ENCODE data around the gene PAQR6. TPM values are rescaled to one million over a fixed set of nuclear protein-coding genes. Genes with fewer than 3 reads are reported as not detected.

Gene PAQR6
- total RNA-seq, 2 donors from 2014 or later = 1.1 to 2.9 TPM

DNA sequence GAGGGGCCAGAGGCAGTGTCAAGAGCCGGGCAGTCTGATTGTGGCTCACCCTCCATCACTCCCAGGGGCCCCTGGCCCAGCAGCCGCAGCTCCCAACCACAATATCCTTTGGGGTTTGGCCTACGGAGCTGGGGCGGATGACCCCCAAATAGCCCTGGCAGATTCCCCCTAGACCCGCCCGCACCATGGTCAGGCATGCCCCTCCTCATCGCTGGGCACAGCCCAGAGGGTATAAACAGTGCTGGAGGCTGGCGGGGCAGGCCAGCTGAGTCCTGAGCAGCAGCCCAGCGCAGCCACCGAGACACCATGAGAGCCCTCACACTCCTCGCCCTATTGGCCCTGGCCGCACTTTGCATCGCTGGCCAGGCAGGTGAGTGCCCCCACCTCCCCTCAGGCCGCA, 5.9 kb downstream of the PAQR6 start, which contains the start of gene BGLAP:
Gene BGLAP, plus strand, starts transcription at position 259 of the 400 bp plus-strand sequence. Its CDS starts 48 bp downstream, at position 307.
- H3K9me3 ChIP-seq = no peaks in the 10 kb centered on the region
- no peak within 1 kb of the TSS for H3K4me3 ChIP-seq
- no peak for DNase-seq
- peaks cover 13% of the 10 kb centered on the region for H3K27me3 ChIP-seq
- no peak within 1 kb of the TSS for H3K27ac ChIP-seq
- TF ChIP-seq, protein P1, sequence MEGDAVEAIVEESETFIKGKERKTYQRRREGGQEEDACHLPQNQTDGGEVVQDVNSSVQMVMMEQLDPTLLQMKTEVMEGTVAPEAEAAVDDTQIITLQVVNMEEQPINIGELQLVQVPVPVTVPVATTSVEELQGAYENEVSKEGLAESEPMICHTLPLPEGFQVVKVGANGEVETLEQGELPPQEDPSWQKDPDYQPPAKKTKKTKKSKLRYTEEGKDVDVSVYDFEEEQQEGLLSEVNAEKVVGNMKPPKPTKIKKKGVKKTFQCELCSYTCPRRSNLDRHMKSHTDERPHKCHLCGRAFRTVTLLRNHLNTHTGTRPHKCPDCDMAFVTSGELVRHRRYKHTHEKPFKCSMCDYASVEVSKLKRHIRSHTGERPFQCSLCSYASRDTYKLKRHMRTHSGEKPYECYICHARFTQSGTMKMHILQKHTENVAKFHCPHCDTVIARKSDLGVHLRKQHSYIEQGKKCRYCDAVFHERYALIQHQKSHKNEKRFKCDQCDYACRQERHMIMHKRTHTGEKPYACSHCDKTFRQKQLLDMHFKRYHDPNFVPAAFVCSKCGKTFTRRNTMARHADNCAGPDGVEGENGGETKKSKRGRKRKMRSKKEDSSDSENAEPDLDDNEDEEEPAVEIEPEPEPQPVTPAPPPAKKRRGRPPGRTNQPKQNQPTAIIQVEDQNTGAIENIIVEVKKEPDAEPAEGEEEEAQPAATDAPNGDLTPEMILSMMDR (IDR thresholded peaks at IDR 0.05) = no peak
- no peak within 1 kb of the TSS for H3K9ac ChIP-seq (ENCODE audit: low read depth in 2 of 2, low read length in 2 of 2)
- intact Hi-C loops (cut with DNase I) = no loop called here
- H3K4me1 ChIP-seq = peaks cover 9% of the 10 kb centered on the region
- H3K36me3 ChIP-seq = no peaks in the 10 kb centered on the region

DNA sequence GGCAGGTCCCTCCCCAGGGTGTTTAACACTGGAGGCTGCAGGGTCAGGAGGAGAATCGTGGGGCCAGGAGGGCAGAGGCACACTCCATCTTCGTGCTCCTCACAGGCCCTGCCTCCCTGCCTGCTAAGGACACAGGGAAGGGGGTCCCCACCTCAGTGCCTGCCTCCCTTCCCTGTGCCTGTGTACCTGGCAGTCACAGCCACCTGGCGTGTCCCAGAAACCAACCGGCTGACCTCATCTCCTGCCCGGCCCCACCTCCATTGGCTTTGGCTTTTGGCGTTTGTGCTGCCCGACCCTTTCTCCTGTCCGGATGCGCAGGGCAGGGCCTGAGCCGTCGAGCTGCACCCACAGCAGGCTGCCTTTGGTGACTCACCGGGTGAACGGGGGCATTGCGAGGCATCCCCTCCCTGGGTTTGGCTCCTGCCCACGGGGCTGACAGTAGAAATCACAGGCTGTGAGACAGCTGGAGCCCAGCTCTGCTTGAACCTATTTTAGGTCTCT, 6.5 kb downstream of the PAQR6 start:
- Histone ChIP-seq H3K9ac (ENCODE audit: low read depth in 2 of 2, low read length in 2 of 2) (no peak overlapping the region), H3K9me3 (no peaks in the 10 kb centered on the region), H3K36me3 (no peaks in the 10 kb centered on the region), H3K27me3 (peaks cover 13% of the 10 kb centered on the region), H3K4me1 (peaks cover 9% of the 10 kb centered on the region), H3K4me3 (no peak overlapping the region), H3K27ac (no peak overlapping the region)
- intact Hi-C loops (cut with DNase I) = no loop called here
- TF ChIP-seq, protein P1 (IDR thresholded peaks at IDR 0.05) = no peak
- no peak for DNase-seq

DNA sequence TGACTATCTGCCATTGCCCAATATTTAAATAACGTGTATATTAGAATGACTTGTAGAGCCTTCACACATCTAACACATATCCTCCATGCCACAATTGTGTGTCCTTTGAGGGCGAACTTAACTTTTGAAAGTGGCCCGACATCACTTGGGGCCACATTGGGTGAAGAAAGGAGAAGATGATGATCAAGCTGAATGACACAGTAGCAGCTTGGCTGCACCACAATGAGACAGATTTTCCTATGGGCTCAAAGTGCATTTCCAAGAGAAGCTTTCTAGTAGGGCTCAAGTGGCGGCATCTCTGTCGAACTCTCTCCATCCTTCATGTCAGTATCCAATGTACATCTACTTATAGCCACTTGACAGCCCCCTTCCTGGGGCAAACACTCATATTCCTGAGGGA, 9.6 kb downstream of the PAQR6 start:
- H3K27me3 ChIP-seq = no peaks in the 10 kb centered on the region
- intact Hi-C loops (cut with DNase I) = no loop called here
- no peak for DNase-seq
- H3K27ac ChIP-seq = no peak overlapping the region
- no peaks in the 10 kb centered on the region for H3K9me3 ChIP-seq
- no peaks in the 10 kb centered on the region for H3K36me3 ChIP-seq
- no peak overlapping the region for H3K9ac ChIP-seq (ENCODE audit: low read depth in 2 of 2, low read length in 2 of 2)
- no peaks in the 10 kb centered on the region for H3K4me1 ChIP-seq
- TF ChIP-seq, protein P1 (IDR thresholded peaks at IDR 0.05) = no peak
- no peak overlapping the region for H3K4me3 ChIP-seq

DNA sequence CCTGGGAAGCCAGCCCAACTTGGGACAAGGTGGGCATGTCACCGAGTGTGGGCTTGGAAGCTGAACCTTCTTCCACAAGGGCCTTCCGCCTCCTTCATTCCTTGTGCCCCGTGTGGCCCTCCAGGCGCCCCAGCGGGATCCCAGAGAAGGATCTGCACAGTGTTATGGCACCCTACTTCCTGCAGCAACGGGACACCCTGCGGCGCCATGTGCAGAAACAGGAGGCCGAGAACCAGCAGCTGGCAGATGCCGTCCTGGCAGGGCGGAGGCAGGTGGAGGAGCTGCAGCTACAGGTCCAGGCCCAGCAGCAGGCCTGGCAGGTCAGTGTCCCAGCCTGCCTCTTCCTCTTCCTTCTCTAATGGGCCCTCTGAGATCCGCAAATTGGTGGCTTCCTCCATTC, 11.7 kb downstream of the PAQR6 start:
- no peaks in the 10 kb centered on the region for H3K36me3 ChIP-seq
- H3K4me1 ChIP-seq = no peaks in the 10 kb centered on the region
- no peak overlapping the region for H3K27ac ChIP-seq
- intact Hi-C loops (cut with DNase I) = no loop called here
- H3K9me3 ChIP-seq = no peaks in the 10 kb centered on the region
- no peak overlapping the region for H3K9ac ChIP-seq (ENCODE audit: low read depth in 2 of 2, low read length in 2 of 2)
- H3K4me3 ChIP-seq = no peak overlapping the region
- TF ChIP-seq, protein P1 (IDR thresholded peaks at IDR 0.05) = no peak
- no peaks in the 10 kb centered on the region for H3K27me3 ChIP-seq
- no peak for DNase-seq

DNA sequence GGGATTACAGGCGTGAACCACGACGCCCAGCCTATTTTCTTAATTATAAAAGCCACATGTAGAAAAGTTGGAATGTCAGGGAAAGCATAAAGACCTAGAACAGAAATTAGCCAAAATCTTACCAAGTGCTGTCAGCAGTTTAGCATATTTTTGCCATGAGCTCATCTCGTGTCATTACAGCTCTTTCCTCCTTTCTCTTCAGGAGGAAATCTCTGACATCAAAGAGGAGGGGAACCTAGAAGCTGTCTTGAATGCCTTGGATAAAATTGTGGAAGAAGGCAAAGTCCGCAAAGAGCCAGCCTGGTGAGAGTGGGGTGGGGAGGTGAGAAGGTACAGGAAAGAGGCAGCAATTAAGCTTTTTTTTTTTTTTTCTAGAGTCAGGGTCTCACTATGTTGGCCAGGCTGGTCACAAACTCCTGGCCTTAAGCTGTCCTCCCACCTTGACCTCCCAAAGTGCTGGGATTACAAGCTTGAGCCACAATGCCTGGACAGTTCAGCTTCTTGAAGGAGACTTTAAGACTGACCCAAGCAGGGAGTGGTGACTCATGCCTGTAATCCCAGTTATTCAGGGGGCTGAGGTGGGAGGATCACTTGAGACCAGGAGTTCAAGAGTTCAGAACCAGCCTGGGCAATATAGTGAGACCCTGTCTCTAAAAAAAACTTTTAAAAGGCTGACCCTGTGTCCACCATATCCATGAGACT, 14.3 kb downstream of the PAQR6 start:
- no peaks in the 10 kb centered on the region for H3K36me3 ChIP-seq
- H3K4me3 ChIP-seq = no peak overlapping the region
- H3K27ac ChIP-seq = no peak overlapping the region
- TF ChIP-seq, protein P1 (IDR thresholded peaks at IDR 0.05) = no peak
- no peaks in the 10 kb centered on the region for H3K27me3 ChIP-seq
- intact Hi-C loops (cut with DNase I) = no loop called here
- no peaks in the 10 kb centered on the region for H3K9me3 ChIP-seq
- DNase-seq = no peak
- no peaks in the 10 kb centered on the region for H3K4me1 ChIP-seq
- no peak overlapping the region for H3K9ac ChIP-seq (ENCODE audit: low read depth in 2 of 2, low read length in 2 of 2)

All from colonic mucosa (tissue), 4 donors.